ENCODE results near the gene EMID1.

EMID1 gene

GRCh38 chr22:29302402-29302680 lies 96.6 kb downstream of the EMID1 start:
- no peak for DNase-seq (ENCODE audit: extremely low spot score)
- CTCF ChIA-PET: interaction anchor here (1.1 kb wide), 1 partner anchor 14 kb away, joined by 3 read pairs; no protein-coding TSS in a partner anchor
- POLR2A ChIA-PET: interaction anchor here (0.6 kb wide), 1 partner anchor 20 kb away, joined by 3 read pairs; no protein-coding TSS in a partner anchor
- TF ChIP-seq, protein P1, sequence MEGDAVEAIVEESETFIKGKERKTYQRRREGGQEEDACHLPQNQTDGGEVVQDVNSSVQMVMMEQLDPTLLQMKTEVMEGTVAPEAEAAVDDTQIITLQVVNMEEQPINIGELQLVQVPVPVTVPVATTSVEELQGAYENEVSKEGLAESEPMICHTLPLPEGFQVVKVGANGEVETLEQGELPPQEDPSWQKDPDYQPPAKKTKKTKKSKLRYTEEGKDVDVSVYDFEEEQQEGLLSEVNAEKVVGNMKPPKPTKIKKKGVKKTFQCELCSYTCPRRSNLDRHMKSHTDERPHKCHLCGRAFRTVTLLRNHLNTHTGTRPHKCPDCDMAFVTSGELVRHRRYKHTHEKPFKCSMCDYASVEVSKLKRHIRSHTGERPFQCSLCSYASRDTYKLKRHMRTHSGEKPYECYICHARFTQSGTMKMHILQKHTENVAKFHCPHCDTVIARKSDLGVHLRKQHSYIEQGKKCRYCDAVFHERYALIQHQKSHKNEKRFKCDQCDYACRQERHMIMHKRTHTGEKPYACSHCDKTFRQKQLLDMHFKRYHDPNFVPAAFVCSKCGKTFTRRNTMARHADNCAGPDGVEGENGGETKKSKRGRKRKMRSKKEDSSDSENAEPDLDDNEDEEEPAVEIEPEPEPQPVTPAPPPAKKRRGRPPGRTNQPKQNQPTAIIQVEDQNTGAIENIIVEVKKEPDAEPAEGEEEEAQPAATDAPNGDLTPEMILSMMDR (IDR thresholded peaks at IDR 0.05; ENCODE audit: control extremely low read depth, extremely low read depth, low read depth, missing control alignments): no peak

DNA sequence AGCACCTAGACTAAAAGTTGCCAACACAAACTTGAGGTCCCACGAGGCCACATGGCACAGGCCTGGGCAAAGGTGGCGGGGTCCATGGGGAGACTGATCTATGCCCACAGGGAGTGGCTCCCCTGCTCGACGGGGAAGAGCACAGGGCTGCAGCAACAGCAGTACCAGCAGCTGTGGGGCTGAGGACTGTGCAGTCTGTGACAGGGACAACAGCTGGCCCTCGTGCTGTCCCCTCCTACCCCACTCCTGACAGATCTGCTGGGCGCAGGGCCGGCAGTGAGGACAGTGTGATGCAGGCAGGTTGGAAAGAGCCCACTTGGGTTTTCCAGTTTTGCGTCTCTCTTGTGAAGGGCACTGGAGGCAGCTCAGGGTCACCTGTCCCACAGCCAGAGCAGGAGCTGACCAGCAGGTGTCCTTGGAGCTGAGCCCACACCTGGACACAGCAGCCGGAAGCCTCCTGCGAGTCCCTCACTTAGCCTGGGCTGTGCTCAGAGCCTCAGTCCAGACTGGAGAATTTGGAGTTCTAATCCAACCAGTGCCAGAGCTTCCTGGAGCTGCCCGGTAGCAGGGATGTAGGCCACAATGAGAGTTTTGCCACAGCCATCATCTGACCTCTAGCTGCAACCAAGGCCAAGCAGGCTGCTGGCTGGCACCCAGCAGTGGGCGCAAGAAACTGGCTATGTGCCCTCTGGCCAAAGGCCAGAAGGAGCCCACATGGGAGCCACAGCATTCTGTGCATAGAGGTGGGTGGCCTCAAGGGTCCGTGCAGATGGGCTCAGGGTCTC lies 97.2 kb downstream of the EMID1 start:
- ChIA-PET CTCF (interaction anchor here (1.1 to 2.0 kb wide), 3 partner anchors 11 to 16 kb away, joined by 3 to 10 read pairs (median 4); no protein-coding TSS in a partner anchor), POLR2A (interaction anchor here (0.6 to 1.5 kb wide), 2 partner anchors 21 to 23 kb away, joined by 3 to 4 read pairs; no protein-coding TSS in a partner anchor)
- TF ChIP-seq, protein P1 (IDR thresholded peaks at IDR 0.05; ENCODE audit: control extremely low read depth, extremely low read depth, low read depth, missing control alignments): no peak
- DNase-seq (ENCODE audit: extremely low spot score): no peak

- ChIA-PET CTCF (interaction anchor here (0.9 to 2.5 kb wide), 4 partner anchors 11 to 29 kb away, joined by 3 to 5 read pairs (median 3); no protein-coding TSS in a partner anchor), POLR2A (no interaction called here)
- TF ChIP-seq, protein P1 (IDR thresholded peaks at IDR 0.05; ENCODE audit: control extremely low read depth, extremely low read depth, low read depth, missing control alignments): no peak
- DNase-seq (ENCODE audit: extremely low spot score): no peak
These were observed 100.1 kb downstream of the EMID1 start for GRCh38 chr22:29305836-29306174.

DNA sequence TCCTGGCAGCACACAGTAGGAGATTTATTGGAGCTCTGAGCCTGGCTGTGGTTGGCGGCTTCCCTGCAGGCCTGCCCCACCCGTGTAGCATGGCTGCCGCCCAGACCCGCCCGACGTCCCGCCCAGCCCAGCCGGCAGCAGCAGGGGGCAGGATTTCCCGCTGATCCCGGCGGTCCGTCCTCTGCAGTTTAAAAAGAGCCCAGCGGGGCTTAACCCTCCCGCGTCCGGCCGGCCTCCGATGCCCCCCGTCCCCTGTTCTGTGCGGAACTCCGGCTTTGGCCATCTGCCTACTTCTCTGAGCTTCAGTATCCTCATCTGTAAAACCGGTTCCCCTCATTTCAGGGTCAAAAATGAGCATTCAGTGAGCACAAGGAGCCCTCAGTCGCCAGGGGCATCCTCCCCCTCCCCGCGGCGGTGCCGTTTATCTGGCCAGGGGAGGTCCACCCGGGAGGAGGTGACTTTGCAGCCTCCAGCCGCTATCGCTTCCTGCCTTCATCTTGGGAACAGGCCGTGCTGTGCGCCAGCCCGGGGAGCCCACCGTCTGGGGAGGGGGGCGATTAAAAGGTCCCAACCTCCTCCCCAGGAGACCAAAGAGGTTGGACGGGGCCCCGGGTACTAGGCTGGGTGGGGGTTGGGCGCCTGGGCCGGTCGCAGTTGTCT lies 100.6 kb downstream of the EMID1 start, which contains the start of gene GAS2L1:
TSS of gene GAS2L1 (plus strand) at position 476 of the 660 bp plus-strand sequence. CDS start 1,456 bp downstream, outside the sequence.
- TF ChIP-seq, protein P1 (IDR thresholded peaks at IDR 0.05; ENCODE audit: control extremely low read depth, extremely low read depth, low read depth, missing control alignments): peak; percentile 63
- ChIA-PET CTCF (interaction anchor here (1.0 to 2.5 kb wide), 5 partner anchors 11 to 29 kb away, joined by 3 to 5 read pairs (median 3); no protein-coding TSS in a partner anchor), POLR2A (no interaction called here)
- peak; percentile 70 for DNase-seq (ENCODE audit: extremely low spot score)

GRCh38 chr22:29306835-29307595 lies 101.3 kb downstream of the EMID1 start:
- TF ChIP-seq, protein P1 (IDR thresholded peaks at IDR 0.05; ENCODE audit: control extremely low read depth, extremely low read depth, low read depth, missing control alignments): no peak
- ChIA-PET POLR2A (no interaction called here), CTCF (interaction anchor here (1.1 to 2.5 kb wide), 4 partner anchors 10 to 20 kb away, joined by 3 to 5 read pairs (median 4); no protein-coding TSS in a partner anchor)
- peak; percentile 41 for DNase-seq (ENCODE audit: extremely low spot score)

All from GM10248 (cell line).